Measurements from ENCODE around the gene RGS6.
A peak's percentile ranks its signal among the peaks of the same experiment; 100 is the strongest.

The RGS6 gene

DNA sequence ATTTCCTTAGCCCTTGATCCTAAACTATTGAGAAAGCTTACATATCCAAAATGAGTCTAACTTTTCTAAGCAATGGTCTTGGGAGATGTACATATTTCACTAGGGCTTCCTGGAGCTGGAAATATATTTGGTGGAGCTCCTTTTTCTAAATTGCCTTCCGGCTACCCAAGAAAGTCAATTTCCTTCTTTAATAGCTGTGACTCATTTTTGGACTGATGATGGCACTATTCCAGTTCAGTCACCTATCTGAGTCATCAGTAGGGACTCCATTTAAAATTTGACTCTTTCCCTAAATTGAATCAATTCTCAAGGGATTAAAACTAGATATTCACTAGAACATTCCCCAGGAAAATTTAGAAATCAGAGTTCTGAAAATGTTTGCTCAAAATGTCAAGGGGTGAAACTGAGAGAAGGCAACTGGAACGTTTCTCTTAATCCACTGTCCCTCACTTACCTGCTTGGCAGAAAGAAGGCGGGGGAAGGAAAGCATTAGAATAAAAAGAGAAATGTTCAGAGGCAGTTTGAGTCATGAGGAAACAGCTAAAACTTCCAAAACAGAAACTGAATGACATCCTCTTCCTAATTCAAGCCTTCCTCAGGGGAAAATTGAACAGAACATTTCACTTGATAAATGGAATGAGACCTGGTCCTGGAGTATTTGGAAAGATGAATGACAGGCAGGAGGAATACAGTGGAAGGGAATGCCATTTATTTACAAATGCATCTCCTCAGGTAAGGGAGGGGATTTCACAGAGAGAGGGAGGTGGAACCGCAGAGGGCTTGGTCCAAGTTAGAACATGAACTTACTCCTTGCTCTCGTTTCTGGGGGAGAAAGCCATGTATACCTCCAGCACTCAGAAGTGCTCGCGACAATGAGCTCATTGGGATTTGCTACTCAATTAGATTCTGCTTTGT lies 91.2 kb downstream of the RGS6 start:
- no peak overlapping the region for H3K4me3 ChIP-seq (ENCODE audit: low read length)
- H4K20me1 ChIP-seq (ENCODE audit: control insufficient read depth, insufficient read depth, low read depth, low read length) = no peaks in the 10 kb centered on the region
- H3K4me2 ChIP-seq (ENCODE audit: low read length) = no peak overlapping the region

DNA sequence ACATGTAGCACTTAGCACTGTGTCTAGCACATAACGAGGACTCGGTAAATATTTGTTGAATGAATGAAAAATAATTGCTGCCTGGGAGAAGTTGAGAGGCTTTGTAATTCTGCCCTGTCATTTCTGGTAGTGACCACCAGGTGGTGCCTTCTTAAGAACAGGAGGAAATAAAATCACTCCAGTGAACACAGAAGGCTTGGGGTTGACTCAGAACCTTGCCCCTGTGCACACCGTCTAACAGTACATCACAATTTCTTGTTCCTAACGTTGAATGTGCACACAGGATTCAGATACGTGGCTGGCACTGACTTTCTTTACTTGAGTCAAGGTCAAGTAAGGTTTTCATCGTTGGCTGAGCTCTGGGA lies 91.8 kb downstream of the RGS6 start:
- no peaks in the 10 kb centered on the region for H3F3A ChIP-seq (ENCODE audit: control insufficient read depth, insufficient read depth)
- H4K20me1 ChIP-seq (ENCODE audit: control insufficient read depth, insufficient read depth, low read depth, low read length) = no peaks in the 10 kb centered on the region
- 0 out of 2 replicates have a peak, but pooled peaks cover 4% of the 10 kb centered on the region for H3K27me3 ChIP-seq (ENCODE audit: control insufficient read depth, low read length)
- no peak overlapping the region for H3K4me2 ChIP-seq (ENCODE audit: low read length)
- H3K4me3 ChIP-seq (ENCODE audit: low read length) = no peak overlapping the region
- no peak overlapping the region for H3K27ac ChIP-seq (ENCODE audit: low read depth, low read length)
- no peaks in the 10 kb centered on the region for H3K36me3 ChIP-seq (ENCODE audit: control insufficient read depth, low read length)
- no peaks in the 10 kb centered on the region for H3K4me1 ChIP-seq (ENCODE audit: control insufficient read depth, low read length)
- H3K9me3 ChIP-seq (ENCODE audit: control insufficient read depth, insufficient read depth, low read length) = no peaks in the 10 kb centered on the region
- no peaks in the 10 kb centered on the region for H3K9me2 ChIP-seq (replicated peaks; ENCODE audit: control insufficient read depth, low read length)
- TF ChIP-seq, protein P1, sequence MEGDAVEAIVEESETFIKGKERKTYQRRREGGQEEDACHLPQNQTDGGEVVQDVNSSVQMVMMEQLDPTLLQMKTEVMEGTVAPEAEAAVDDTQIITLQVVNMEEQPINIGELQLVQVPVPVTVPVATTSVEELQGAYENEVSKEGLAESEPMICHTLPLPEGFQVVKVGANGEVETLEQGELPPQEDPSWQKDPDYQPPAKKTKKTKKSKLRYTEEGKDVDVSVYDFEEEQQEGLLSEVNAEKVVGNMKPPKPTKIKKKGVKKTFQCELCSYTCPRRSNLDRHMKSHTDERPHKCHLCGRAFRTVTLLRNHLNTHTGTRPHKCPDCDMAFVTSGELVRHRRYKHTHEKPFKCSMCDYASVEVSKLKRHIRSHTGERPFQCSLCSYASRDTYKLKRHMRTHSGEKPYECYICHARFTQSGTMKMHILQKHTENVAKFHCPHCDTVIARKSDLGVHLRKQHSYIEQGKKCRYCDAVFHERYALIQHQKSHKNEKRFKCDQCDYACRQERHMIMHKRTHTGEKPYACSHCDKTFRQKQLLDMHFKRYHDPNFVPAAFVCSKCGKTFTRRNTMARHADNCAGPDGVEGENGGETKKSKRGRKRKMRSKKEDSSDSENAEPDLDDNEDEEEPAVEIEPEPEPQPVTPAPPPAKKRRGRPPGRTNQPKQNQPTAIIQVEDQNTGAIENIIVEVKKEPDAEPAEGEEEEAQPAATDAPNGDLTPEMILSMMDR (IDR thresholded peaks at IDR 0.05; ENCODE audit: low read depth, low read length, poor library complexity, severe bottlenecking) = peak; percentile 72
- TF ChIP-seq EZH2phosphoT487 (IDR thresholded peaks at IDR 0.05; ENCODE audit: borderline replicate concordance, low read length) = no peak
- H3K79me2 ChIP-seq (ENCODE audit: control insufficient read depth, low read length) = no peaks in the 10 kb centered on the region

More for the DNA sequence above, 91.2 kb downstream of the RGS6 start:
- H3K4me1 ChIP-seq (ENCODE audit: control insufficient read depth, low read length) = no peaks in the 10 kb centered on the region
- no peaks in the 10 kb centered on the region for H3K79me2 ChIP-seq (ENCODE audit: control insufficient read depth, low read length)
- H3K27ac ChIP-seq (ENCODE audit: low read depth, low read length) = no peak overlapping the region
- H3K27me3 ChIP-seq (ENCODE audit: control insufficient read depth, low read length) = 0 out of 2 replicates have a peak, but pooled peaks cover 4% of the 10 kb centered on the region
- no peaks in the 10 kb centered on the region for H3K9me2 ChIP-seq (replicated peaks; ENCODE audit: control insufficient read depth, low read length)
- no peaks in the 10 kb centered on the region for H3F3A ChIP-seq (ENCODE audit: control insufficient read depth, insufficient read depth)
- H3K36me3 ChIP-seq (ENCODE audit: control insufficient read depth, low read length) = no peaks in the 10 kb centered on the region
- H3K9me3 ChIP-seq (ENCODE audit: control insufficient read depth, insufficient read depth, low read length) = no peaks in the 10 kb centered on the region
- TF ChIP-seq EZH2phosphoT487 (IDR thresholded peaks at IDR 0.05; ENCODE audit: borderline replicate concordance, low read length) = no peak
- TF ChIP-seq, protein P1 (IDR thresholded peaks at IDR 0.05; ENCODE audit: low read depth, low read length, poor library complexity, severe bottlenecking) = no peak

DNA sequence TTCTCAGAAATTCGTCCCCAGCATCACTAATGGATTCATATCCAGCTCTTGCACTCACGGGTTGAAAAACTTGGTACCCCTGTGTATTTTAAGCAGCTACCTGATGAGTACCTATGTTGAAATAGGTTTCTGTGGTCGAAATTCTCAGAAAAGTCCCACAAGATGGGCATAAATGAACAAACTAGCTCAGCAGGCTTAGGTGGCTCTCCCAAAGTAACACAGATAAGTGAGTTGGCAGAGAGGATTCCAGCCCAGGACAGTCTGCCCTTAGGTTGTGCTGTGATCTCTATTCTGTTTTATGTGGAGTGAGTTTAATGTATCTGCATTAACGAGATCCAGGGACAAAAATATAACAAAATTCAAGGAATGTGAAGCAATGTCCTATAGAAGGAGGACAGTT lies 92.3 kb downstream of the RGS6 start:
- Histone ChIP-seq H3K79me2 (ENCODE audit: control insufficient read depth, low read length) (no peaks in the 10 kb centered on the region), H4K20me1 (ENCODE audit: control insufficient read depth, insufficient read depth, low read depth, low read length) (no peaks in the 10 kb centered on the region), H3K27me3 (ENCODE audit: control insufficient read depth, low read length) (0 out of 2 replicates have a peak, but pooled peaks cover 4% of the 10 kb centered on the region), H3K9me3 (ENCODE audit: control insufficient read depth, insufficient read depth, low read length) (no peaks in the 10 kb centered on the region), H3K27ac (ENCODE audit: low read depth, low read length) (no peak overlapping the region), H3K36me3 (ENCODE audit: control insufficient read depth, low read length) (no peaks in the 10 kb centered on the region), H3K9me2 (replicated peaks; ENCODE audit: control insufficient read depth, low read length) (no peaks in the 10 kb centered on the region), H3K4me2 (ENCODE audit: low read length) (no peak overlapping the region), H3F3A (ENCODE audit: control insufficient read depth, insufficient read depth) (no peaks in the 10 kb centered on the region), H3K4me1 (ENCODE audit: control insufficient read depth, low read length) (no peaks in the 10 kb centered on the region), H3K4me3 (ENCODE audit: low read length) (no peak overlapping the region)
- TF ChIP-seq, protein P1 (IDR thresholded peaks at IDR 0.05; ENCODE audit: low read depth, low read length, poor library complexity, severe bottlenecking) = no peak
- TF ChIP-seq EZH2phosphoT487 (IDR thresholded peaks at IDR 0.05; ENCODE audit: borderline replicate concordance, low read length) = no peak

Measured in DOHH2 (cell line).